ENCODE results near the gene RIPOR2.
"Not testable (repeated sequence)": the region's sequence is repeated elsewhere in the genome, so short reads cannot be mapped to it uniquely, and the experiment has no call there.

The RIPOR2 gene

GRCh38 chr6:24759718-24760117 is 176.0 kb downstream of the RIPOR2 start:
- DNase-seq, result no peak

- DNase-seq, result no peak
Observed at GRCh38 chr6:24757611-24758010, 178.1 kb downstream of the RIPOR2 start.

- no peak for DNase-seq
Observed at GRCh38 chr6:24755279-24755678, 180.5 kb downstream of the RIPOR2 start.

DNA sequence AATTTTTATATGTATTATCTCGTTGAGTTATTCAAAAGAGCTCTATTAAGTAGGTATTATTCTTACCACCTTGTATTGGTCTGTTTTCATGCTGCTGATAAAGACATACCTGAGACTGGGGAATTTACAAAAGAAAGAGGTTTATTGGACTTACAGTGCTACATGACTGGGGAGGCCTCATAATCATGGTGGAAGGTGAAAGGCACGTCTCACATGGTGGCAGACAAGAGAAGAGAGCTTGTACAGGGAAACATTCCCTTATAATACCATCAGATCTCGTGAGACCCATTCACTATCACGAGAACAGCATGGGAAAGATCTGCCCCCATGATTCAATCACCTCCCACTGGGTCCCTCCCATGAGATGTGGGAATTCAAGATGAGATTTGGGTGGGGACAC is 181.4 kb downstream of the RIPOR2 start:
- DNase-seq, result not testable (repeated sequence)
